Uterus (tissue), 4 donors: ENCODE results near the gene PAN2. TPM values are rescaled to one million over a fixed set of nuclear protein-coding genes. Genes with fewer than 3 reads are reported as not detected.

Experiments used
- DNase-seq, 2 donors: peaks; one replicate each; pipeline ENCODE4 v3.0.0-alpha.2; 2019 to 2020
- H3K27ac ChIP-seq, 2 donors: fragments of 200-600 bp; sonication (generic); 1 replicate in 1 of 2; 2 replicates in 1 of 2; pipeline ENCODE4 v1.5.1; 2016 to 2018
- H3K27me3 ChIP-seq, 2 donors: fragments of 200-600 bp; sonication (generic); one replicate each; pipeline ENCODE4 v1.5.1; 2018 to 2019; ENCODE audit warnings: control low read depth in 1 of 2
- H3K36me3 ChIP-seq, 2 donors: fragments of 200-600 bp; sonication (generic); one replicate each; pipeline ENCODE4 v1.5.1; 2019; ENCODE audit warnings: control low read depth in 1 of 2
- H3K4me1 ChIP-seq, 2 donors: fragments of 200-600 bp; sonication (generic); one replicate each; pipeline ENCODE4 v1.5.1; 2018 to 2019; ENCODE audit warnings: control low read depth in 1 of 2
- H3K4me3 ChIP-seq, 2 donors: fragments of 200-600 bp; sonication (generic); 1 replicate in 1 of 2; 2 replicates in 1 of 2; pipeline ENCODE4 v1.5.1; 2018 to 2019; ENCODE audit warnings: mild to moderate bottlenecking in 1 of 2
- H3K9me3 ChIP-seq, 2 donors: fragments of 200-600 bp; sonication (generic); one replicate each; pipeline ENCODE4 v1.5.1; 2019; ENCODE audit warnings: control low read depth in 1 of 2
- POLR2A ChIP-seq, 2 donors: fragments of 450-650 bp; IDR thresholded peaks; one replicate each; pipeline ENCODE4 v1.6.1; 2016; ENCODE audit warnings: antibody characterized with exemption in 2 of 2, mild to moderate bottlenecking in 1 of 2, moderate library complexity in 1 of 2
- intact Hi-C: fragments of 100-400 bp; cut with DNase I; formaldehyde crosslinking; loops from one replicate; pipeline ENCODE4 v1.15.1; 2023; ENCODE audit warnings: low total_unique reads
- total RNA-seq, 4 donors: library from RNA; depleted of rRNA in 3 of 4; stranded (reverse); fragments of >200 nt in 3 of 4; gene quantifications; one replicate each; pipeline versions ENCODE4 v1.1.0 to v1.2.4, GENCODE V29; 2014 to 2023
- TF ChIP-seq, protein P1 (sequence below), 4 experiments: fragments of 200-600 bp in 2 of 4; fragments of 450-650 bp in 2 of 4; sonication (generic) in 2 of 4; IDR thresholded peaks; one replicate each; pipeline ENCODE4 v1.5.1; 2016 to 2019; ENCODE audit warnings: antibody characterized with exemption in 4 of 4, mild to moderate bottlenecking in 2 of 4, moderate library complexity in 1 of 4
- donor health status: DM: yes; HTN: yes; CAD: no.

Gene PAN2
- total RNA-seq, 4 donors from 2014 or later: 33.2 to 104 (median 50.6) TPM

DNA sequence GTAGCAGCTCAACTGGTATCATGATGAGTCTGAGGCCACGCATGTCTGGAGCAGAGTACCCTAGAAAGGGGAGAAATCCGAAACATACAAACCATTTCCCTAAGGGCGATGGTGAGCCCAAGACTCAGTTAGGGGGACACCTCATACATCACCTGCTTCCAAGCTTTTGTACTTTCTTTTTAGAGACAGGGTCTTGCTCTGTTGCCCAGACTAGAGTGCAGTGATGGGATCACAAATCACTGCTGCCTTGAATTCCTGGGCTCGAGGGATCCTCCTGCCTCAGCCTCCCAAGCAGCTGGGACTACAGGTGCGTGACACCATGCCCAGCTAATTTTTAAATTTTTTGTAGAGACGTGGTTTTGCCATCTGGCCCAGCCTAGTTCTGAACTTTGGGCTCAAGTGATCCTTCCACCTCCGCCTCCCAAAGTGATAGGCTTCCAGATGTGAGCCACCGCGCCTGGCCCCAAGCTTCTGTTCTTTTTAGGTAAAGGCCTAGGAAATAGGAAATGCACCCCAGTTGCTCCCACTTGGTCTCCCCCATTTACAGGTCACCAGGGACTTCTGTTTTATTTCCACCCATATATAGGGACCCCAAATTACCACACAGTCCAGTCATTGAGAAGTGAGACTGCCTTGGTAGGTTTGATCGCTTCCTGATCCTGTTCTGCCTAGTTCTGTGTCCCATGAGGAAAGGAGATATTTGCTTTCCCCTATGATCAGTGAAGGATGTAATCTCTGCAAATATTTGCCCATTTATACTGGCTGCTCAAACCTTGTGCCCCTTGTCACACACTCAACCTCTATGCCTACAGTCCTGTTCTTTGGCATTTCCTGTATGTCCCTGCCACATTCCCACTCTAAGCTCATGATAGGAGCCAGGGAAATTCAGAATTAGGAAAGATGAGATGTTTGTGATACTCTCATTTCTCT lies 28.6 kb upstream of the PAN2 start, which contains the start of gene APOF:
TSS of gene APOF (minus strand) at position 728 of the 930 bp plus-strand sequence. CDS start at position 616, 112 bp downstream.
- H3K4me1 ChIP-seq: peaks cover 0 to 4% of the 10 kb centered on the region in 2 donors
- H3K27ac ChIP-seq: no peak within 1 kb of the TSS
- H3K9me3 ChIP-seq: no peaks in the 10 kb centered on the region
- H3K4me3 ChIP-seq: no peak within 1 kb of the TSS
- no peak for DNase-seq
- H3K27me3 ChIP-seq: no peaks in the 10 kb centered on the region
- no peaks in the 10 kb centered on the region for H3K36me3 ChIP-seq
- TF ChIP-seq, protein P1, sequence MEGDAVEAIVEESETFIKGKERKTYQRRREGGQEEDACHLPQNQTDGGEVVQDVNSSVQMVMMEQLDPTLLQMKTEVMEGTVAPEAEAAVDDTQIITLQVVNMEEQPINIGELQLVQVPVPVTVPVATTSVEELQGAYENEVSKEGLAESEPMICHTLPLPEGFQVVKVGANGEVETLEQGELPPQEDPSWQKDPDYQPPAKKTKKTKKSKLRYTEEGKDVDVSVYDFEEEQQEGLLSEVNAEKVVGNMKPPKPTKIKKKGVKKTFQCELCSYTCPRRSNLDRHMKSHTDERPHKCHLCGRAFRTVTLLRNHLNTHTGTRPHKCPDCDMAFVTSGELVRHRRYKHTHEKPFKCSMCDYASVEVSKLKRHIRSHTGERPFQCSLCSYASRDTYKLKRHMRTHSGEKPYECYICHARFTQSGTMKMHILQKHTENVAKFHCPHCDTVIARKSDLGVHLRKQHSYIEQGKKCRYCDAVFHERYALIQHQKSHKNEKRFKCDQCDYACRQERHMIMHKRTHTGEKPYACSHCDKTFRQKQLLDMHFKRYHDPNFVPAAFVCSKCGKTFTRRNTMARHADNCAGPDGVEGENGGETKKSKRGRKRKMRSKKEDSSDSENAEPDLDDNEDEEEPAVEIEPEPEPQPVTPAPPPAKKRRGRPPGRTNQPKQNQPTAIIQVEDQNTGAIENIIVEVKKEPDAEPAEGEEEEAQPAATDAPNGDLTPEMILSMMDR (IDR thresholded peaks at IDR 0.05): no peak
- no peak for TF ChIP-seq POLR2A (IDR thresholded peaks at IDR 0.05)
- intact Hi-C loops: no loop called here

DNA sequence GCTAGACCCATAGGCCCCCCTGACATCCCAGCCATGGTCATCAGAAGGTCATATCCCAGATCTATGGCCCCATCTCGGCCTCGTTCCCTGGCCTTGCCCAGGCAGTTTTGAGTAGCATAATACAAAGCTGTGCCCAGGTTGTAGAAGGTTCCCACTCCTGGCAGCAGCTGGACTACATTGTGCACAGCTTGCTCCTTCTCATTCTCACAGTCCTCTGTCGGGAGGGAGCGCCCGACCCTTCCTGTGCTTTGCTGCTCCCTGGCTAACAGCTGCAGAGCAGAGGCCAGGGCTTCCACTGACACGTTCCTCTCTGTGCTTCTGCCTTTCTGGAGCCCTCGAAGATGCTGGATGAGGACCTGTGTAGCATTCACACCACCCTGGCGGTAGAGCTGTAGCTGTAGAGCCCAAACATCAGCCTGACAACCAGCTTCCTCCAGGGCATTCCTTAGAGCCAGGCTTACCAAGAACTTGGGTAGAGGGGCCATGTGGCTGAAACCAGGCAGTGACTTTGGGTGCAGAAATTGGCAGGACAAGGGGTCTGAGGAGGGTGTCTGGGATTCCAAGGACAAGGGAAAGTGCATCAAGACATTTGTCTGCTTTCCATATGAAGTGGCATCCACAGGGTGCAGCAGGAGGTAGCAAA lies 27.8 kb upstream of the PAN2 start:
- no peaks in the 10 kb centered on the region for H3K9me3 ChIP-seq
- H3K4me3 ChIP-seq: no peak overlapping the region
- intact Hi-C loops: no loop called here
- peaks cover 0 to 4% of the 10 kb centered on the region in 2 donors for H3K4me1 ChIP-seq
- TF ChIP-seq POLR2A (IDR thresholded peaks at IDR 0.05): no peak
- TF ChIP-seq, protein P1 (IDR thresholded peaks at IDR 0.05): no peak
- no peaks in the 10 kb centered on the region for H3K36me3 ChIP-seq
- no peak for DNase-seq
- no peaks in the 10 kb centered on the region for H3K27me3 ChIP-seq
- H3K27ac ChIP-seq: no peak overlapping the region

DNA sequence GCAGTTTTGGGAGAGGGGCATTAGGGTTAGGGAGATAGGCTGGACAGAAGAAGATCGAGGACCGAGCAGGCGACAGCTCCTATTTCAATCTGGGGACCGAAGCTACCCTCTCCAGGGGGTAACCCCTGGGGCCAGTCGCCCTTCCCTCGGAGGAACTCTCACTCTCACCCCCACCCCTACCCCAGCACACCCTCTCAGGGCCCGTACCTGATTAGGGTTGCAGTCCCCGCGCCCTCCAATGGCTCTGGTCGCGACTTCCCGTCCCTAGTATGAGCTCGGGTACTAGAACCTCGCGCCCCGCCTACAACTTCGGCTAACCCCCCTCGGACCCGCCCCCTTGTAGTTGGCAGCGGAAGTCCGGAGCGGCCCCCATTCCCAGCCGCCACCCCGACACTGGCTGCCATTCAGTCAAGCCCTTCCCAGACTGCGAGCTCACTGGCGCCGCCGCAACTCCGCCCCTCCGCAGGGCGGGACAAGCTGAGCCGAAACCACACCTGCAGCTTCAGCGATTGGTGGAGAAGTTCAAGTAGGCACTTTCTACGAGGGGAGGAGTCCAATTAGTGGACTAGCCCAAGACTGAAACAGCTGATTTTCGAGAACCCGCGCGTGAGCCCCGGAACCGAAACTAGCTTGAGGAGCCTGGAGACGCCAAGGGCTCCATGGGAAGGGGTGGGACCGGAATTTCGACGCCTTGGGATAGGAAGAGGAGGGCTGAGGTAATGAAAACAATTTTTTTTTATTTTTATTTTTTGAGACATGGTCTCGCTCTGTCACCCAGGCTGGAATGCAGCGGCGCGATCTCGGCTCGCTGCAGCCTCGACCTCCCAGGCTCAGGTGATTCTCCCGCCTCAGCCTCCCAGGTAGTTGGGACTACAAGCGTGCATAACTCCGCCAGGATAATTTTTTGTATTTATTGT lies 26.3 kb upstream of the PAN2 start, which contains the start of gene STAT2:
TSS of gene STAT2 (minus strand) at position 257 of the 917 bp plus-strand sequence. CDS start 3,536 bp downstream, outside the sequence.
- intact Hi-C loops: no loop called here
- H3K27me3 ChIP-seq: no peaks in the 10 kb centered on the region
- peak; percentile 64 to 69 for TF ChIP-seq POLR2A (IDR thresholded peaks at IDR 0.05)
- TF ChIP-seq, protein P1 (IDR thresholded peaks at IDR 0.05): no peak
- H3K4me1 ChIP-seq: peaks cover 0 to 4% of the 10 kb centered on the region in 2 donors
- H3K9me3 ChIP-seq: no peaks in the 10 kb centered on the region
- peak within 1 kb of the TSS; percentile 94 to 98 for H3K27ac ChIP-seq
- H3K4me3 ChIP-seq: peak within 1 kb of the TSS; percentile 72 to 81
- peak; percentile 99 for DNase-seq
- no peaks in the 10 kb centered on the region for H3K36me3 ChIP-seq

DNA sequence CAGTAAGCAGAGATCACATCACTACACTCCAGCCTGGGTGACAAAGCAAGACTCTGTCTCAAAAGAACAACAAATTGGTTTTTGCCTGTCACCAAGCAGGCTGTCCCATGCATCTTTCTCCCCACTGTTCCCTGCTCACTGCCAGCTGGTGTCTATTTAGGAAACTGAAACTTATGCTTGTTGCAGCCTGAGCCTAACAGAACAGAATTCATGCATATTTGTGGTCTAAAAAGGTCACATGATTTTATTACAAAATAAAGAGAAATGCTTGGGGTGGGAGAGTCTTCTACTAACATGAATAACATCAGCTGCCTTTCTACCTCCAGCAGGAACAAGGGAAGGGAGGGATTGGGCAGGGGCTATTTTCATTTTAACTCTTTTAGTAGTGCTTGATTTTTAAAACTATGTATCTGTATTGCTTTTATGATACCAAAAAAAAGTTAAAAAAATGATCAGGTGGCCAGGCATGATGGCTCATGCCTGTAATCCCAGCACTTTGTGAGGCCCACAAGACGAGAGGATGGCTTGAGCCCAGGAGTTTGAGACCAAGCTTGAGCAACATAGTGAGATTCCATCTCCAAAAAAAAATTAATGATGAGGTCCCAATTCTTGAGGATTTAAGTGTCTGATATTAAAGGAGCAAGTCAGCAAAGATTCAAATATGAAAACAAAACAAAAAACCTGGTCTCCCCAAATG lies 25.2 kb upstream of the PAN2 start:
- TF ChIP-seq, protein P1 (IDR thresholded peaks at IDR 0.05): no peak
- peak in 1 of 2 donors; percentile 20 for TF ChIP-seq POLR2A (IDR thresholded peaks at IDR 0.05)
- intact Hi-C loops: no loop called here
- no peak for DNase-seq

More for the DNA sequence above, 25.2 kb upstream of the PAN2 start:
- H3K4me1 ChIP-seq: peaks cover 0 to 4% of the 10 kb centered on the region in 2 donors
- H3K27me3 ChIP-seq: no peaks in the 10 kb centered on the region
- H3K4me3 ChIP-seq: peak overlapping the region; percentile 72 to 81
- peak overlapping the region; percentile 85 to 87 for H3K27ac ChIP-seq
- no peaks in the 10 kb centered on the region for H3K36me3 ChIP-seq
- no peaks in the 10 kb centered on the region for H3K9me3 ChIP-seq
